Erythroblast (primary cell): ENCODE results near the gene DNPH1.
A peak's percentile ranks its signal among the peaks of the same experiment; 100 is the strongest.

Experiments
- DNase-seq, 2 experiments: peaks; one replicate each; lab custom pipeline; 2025; lab: John Stamatoyannopoulos, UW
- GATA1 ChIP-seq: IDR thresholded peaks from 2 replicates; pipeline ENCODE4 v1.6.1; 2011; ENCODE audit warnings: low read depth, mild to moderate bottlenecking, control low read depth, low read length, moderate library complexity
- POLR2A ChIP-seq: IDR thresholded peaks from 2 replicates; pipeline ENCODE4 v1.6.1; 2011; ENCODE audit warnings: mild to moderate bottlenecking, low read length

DNPH1 gene, protein sequence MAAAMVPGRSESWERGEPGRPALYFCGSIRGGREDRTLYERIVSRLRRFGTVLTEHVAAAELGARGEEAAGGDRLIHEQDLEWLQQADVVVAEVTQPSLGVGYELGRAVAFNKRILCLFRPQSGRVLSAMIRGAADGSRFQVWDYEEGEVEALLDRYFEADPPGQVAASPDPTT

GRCh38 chr6:43228951-43229802, at the start of gene DNPH1:
TSS of gene DNPH1 (minus strand) at chr6:43229481. CDS start at chr6:43229456, 25 bp downstream.
- peak; percentile 56 for TF ChIP-seq POLR2A
- no peak for TF ChIP-seq GATA1
- DNase-seq = peak; percentile 79 to 88

DNA sequence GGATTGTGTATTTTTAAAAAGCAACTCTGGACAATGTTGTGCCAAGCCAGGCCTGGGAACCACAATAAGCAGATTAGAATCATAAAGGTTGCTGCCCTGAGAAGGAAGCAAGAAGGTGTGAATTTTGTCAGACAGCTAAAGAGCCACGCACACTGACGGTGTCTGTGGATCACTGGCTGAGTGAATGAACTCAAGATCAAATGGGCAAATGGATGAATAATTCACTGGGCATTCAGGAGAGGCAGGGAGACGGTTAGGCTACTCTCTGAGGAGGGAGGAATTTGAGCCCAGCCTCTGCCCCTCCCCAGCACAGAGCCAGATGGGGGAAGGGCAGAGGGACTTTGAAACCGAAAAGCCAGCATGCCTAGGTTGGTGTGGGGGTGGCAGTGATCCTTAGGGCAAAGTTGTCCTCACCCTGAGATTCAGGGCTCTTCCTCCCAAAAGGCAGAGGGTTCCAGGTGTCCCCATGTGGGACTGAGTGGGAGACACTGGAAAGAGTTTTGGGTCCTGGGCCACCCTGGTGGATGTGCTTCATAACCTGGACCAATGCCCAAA, 49.3 kb upstream of the DNPH1 start:
- DNase-seq = no peak
- no peak for TF ChIP-seq POLR2A
- TF ChIP-seq GATA1 = no peak

GRCh38 chr6:43277643-43278523, 48.6 kb upstream of the DNPH1 start:
- DNase-seq = no peak
- TF ChIP-seq POLR2A (no peak), GATA1 (no peak)

GRCh38 chr6:43277306-43277642, 48.0 kb upstream of the DNPH1 start:
- no peak for TF ChIP-seq GATA1
- no peak for TF ChIP-seq POLR2A
- DNase-seq = no peak

GRCh38 chr6:43276577-43277305, 47.5 kb upstream of the DNPH1 start:
- no peak for TF ChIP-seq GATA1
- TF ChIP-seq POLR2A = no peak
- no peak for DNase-seq

GRCh38 chr6:43275801-43276576, 46.7 kb upstream of the DNPH1 start:
- DNase-seq = no peak
- TF ChIP-seq GATA1 (no peak), POLR2A (no peak)

GRCh38 chr6:43274916-43275597, 45.8 kb upstream of the DNPH1 start:
- no peak for TF ChIP-seq GATA1
- TF ChIP-seq POLR2A = no peak
- DNase-seq = no peak

- TF ChIP-seq GATA1 = no peak
- no peak for DNase-seq
These were observed 45.0 kb upstream of the DNPH1 start for GRCh38 chr6:43274127-43274915.

DNA sequence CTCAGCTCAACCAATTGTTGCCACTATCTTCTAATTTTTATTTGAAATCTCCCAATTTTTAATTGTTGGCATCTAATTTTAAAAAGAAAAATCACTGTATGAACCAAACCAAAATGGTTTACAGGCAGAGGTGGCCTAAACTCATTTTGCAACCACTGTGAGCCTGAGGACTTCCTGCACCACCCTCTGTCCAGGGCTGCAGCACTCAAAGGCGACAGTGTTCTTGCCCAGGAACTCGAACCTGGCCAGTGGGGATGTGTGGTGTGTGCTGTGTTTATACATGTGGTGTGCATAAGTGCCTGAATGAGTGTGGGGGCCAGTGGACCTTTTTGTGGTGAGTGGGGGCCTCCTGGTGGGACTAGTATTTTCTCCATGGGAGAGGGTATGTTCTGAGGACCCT, 44.4 kb upstream of the DNPH1 start:
- no peak for DNase-seq

GRCh38 chr6:43271944-43272343, 42.7 kb upstream of the DNPH1 start:
- no peak for TF ChIP-seq POLR2A
- no peak for TF ChIP-seq GATA1

More for the DNA sequence above, 44.4 kb upstream of the DNPH1 start:
- TF ChIP-seq GATA1 = no peak
- TF ChIP-seq POLR2A = no peak

More at GRCh38 chr6:43271944-43272343, 42.7 kb upstream of the DNPH1 start:
- no peak for DNase-seq
